ENCODE results near the gene MTA1. TPM values are rescaled to one million over a fixed set of nuclear protein-coding genes. Genes with fewer than 3 reads are reported as not detected.

The MTA1 gene
- total RNA-seq, 1 donor from 2014 or later, result 119 TPM

DNA sequence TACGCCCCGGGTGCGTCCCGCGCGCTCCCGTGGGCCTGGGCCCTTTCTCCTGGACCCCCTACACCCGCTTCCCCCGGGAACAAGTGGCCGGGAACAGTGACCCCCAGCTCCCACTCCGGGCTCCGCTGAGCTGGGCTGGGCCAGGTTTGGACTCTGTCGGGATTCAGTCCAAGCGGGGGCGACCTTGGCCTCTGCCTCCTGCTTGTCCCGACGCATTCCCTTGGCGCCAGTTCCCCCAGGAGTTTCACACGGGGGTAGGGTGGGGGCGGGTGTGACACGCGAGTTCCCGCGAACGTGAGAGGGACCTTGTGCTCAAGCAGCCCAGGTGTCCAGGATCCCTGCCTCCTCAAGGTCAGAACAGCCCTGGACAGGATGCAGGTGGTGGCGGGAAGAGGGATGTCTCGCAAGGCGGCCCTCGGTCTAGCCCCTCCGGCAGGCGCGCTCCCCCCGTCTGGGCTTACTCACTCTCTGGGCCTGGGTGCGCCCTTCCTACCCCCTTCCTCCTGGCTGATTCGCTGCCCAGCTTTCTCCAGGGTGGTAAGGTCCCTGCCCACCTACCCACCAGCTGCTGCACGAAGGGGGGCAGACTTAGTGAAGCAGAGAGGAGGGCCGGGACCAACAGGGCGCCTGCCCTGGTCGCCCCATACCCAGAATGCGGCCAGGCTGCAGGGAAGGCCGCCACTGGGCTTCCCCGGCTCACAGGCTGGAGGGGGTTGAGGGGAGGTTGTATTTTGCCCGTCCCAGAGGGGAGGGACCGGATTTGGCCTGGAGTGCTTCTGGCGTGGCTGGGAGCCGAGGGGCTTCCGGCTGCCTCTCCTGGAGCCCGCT is 55.9 kb downstream of the MTA1 start:
- Mint-ChIP-seq H3K27ac (no peak overlapping the region), H3K4me3 (peak overlapping the region; percentile 72), H3K36me3 (ENCODE audit: low read depth) (no peaks in the 10 kb centered on the region), H3K9me3 (no peaks in the 10 kb centered on the region), H3K4me1 (peaks cover 45% of the 10 kb centered on the region), H3K27me3 (peaks cover 3% of the 10 kb centered on the region)
- intact Hi-C loops (cut with micrococcal nuclease), result loop anchor here (2.0 to 5.0 kb wide), 2 partner anchors 15 to 58 kb away; partner anchors contain the start of genes MTA1 and TEDC1
- CTCF ChIA-PET, result interaction anchor here (1.1 kb wide), 1 partner anchor 14 kb away, joined by 3 read pairs; no protein-coding TSS in a partner anchor
- ATAC-seq (ENCODE audit: low read depth) (no peak), DNase-seq (no peak)
- TF ChIP-seq, protein P1, sequence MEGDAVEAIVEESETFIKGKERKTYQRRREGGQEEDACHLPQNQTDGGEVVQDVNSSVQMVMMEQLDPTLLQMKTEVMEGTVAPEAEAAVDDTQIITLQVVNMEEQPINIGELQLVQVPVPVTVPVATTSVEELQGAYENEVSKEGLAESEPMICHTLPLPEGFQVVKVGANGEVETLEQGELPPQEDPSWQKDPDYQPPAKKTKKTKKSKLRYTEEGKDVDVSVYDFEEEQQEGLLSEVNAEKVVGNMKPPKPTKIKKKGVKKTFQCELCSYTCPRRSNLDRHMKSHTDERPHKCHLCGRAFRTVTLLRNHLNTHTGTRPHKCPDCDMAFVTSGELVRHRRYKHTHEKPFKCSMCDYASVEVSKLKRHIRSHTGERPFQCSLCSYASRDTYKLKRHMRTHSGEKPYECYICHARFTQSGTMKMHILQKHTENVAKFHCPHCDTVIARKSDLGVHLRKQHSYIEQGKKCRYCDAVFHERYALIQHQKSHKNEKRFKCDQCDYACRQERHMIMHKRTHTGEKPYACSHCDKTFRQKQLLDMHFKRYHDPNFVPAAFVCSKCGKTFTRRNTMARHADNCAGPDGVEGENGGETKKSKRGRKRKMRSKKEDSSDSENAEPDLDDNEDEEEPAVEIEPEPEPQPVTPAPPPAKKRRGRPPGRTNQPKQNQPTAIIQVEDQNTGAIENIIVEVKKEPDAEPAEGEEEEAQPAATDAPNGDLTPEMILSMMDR (IDR thresholded peaks at IDR 0.05), result no peak
- POLR2A ChIA-PET, result no interaction called here

DNA sequence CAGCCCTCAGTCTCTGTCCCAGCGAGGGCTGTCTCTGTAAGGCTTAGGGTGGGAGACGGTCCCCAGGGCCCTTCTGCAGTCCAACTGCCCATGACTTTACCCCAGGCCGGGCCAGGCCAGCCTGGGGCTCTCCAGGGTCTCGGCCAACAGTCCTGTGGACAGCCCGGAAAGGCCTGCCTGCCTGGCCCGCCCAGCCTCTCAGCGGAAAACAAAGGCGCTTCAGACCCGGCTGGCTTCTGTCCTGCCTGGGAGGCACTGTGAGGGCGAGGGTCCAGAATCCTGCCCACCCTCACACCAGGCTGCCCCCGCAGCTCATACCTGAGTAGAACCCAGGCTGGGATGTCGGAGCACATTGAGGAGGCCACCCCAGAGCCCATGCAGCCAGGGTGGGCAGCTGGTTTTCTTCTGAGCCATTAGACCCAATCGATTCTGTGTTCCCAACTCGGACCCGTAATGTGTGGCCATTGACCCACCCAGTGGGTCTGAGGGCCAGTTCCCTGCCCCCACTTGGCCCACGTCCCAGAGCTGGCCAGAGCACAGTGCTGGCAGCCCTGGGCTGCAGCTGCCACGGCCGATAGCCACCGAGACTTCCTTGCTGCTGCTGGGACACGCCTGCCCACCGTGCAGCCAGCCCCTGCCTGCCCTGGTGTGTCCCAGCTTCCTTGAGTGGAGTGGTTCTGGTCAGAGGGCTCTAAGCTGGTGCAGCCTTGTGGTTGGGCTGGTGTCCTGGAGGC is 56.6 kb downstream of the MTA1 start:
- no peaks in the 10 kb centered on the region for H3K9me3 Mint-ChIP-seq
- ChIA-PET POLR2A (interaction anchor here (1.1 kb wide), 2 partner anchors 10 to 11 kb away, joined by 4 read pairs; partner anchors contain the start of gene CRIP1), CTCF (interaction anchor here (1.1 kb wide), 1 partner anchor 13 kb away, joined by 3 read pairs; no protein-coding TSS in a partner anchor)
- H3K36me3 Mint-ChIP-seq (ENCODE audit: low read depth), result no peaks in the 10 kb centered on the region
- H3K4me1 Mint-ChIP-seq, result peaks cover 53% of the 10 kb centered on the region
- H3K27ac Mint-ChIP-seq, result no peak overlapping the region
- intact Hi-C loops (cut with micrococcal nuclease), result loop anchor here (2.0 to 5.0 kb wide), 2 partner anchors 15 to 59 kb away; partner anchors contain the start of genes MTA1 and TEDC1
- peak overlapping the region; percentile 72 for H3K4me3 Mint-ChIP-seq
- ATAC-seq (ENCODE audit: low read depth), result no peak
- TF ChIP-seq, protein P1 (IDR thresholded peaks at IDR 0.05), result no peak
- H3K27me3 Mint-ChIP-seq, result peaks cover 3% of the 10 kb centered on the region
- DNase-seq, result no peak

DNA sequence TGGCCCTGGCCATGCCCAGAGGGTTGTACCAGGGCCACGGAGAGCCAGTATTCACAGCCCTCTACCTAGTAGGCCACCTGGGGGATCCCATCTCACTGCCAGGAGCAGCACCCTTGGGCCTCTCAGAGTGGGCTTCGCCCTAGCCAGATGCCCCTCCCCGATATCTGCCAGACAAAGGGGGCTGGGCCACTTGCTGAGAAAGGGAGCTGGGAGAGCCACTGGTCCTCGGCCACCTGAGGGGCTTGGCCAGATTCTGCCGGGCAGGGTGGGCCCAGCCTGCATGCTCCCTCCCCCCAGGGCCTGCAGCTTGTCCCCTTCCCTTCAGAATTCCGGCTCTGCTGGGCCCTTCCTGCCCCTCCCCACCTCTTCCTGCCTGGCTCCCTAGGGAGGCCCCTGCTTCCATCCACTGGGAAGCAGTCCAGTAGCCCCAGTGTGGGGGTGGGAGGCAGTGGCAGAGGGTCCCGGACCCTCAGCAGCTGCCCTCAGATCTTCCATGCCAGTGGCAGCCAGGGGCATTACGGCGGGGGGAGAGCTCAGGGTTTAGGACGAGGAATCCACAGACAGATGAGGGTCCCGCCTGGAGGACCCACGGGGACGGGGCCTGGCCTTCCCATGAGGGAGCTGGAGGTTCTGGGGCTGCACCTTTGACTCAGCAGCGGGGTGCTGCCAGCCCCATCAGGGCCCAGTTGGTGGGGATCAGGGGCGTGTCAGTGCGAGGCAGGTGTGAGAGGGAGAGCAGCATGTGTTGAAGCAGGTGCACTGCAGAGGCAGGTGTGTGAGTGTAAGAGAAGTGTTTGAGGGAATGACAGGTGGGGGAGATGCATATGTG is 57.4 kb downstream of the MTA1 start:
- intact Hi-C loops (cut with micrococcal nuclease), result loop anchor here (2.0 to 5.0 kb wide), 2 partner anchors 14 to 60 kb away; partner anchors contain the start of genes MTA1 and TEDC1
- H3K9me3 Mint-ChIP-seq, result no peaks in the 10 kb centered on the region

DNA sequence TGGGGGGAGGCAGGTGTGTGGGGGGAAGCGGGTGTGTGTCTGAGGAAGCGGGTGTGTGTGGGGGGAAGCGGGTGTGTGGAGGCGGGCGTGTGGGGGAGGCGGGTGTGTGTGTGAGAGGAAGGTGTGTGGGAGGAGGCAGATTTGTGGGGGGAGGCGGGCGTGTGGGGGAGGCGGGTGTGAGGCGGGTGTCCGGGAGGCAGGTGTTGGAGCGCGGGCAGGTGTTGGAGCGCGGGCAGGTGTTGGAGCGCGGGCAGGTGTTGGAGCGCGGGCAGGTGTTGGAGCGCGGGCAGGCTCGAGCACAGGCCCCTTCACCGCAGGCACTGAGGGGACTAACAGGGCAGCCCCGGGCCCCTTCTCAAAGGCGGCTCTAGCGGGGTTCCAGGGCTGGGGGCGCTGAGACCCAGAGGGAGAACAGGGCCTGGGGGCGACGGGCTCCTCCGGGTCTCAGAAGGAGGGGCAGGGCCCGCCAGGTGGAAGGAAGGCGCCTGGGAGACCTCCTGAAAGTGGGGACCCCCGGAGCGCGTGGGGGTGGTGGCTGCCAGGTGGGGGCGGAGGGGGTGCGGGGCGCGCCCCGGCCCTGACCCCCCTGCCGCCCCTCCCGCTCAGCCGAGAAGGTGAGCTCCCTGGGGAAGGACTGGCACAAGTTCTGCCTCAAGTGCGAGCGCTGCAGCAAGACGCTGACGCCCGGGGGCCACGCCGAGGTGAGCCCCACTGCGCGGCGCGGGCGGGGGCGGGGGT is 58.2 kb downstream of the MTA1 start:
- no peaks in the 10 kb centered on the region for H3K9me3 Mint-ChIP-seq
- POLR2A ChIA-PET, result interaction anchor here (0.6 to 1.4 kb wide), 5 partner anchors 10 to 689 kb away, joined by 3 to 4 read pairs (median 4); partner anchors contain the start of gene TEX22
- H3K4me3 Mint-ChIP-seq, result no peak overlapping the region
- TF ChIP-seq, protein P1 (IDR thresholded peaks at IDR 0.05), result no peak
- CTCF ChIA-PET, result interaction anchor here (1.4 kb wide), 1 partner anchor 12 kb away, joined by 8 read pairs; no protein-coding TSS in a partner anchor
- H3K4me1 Mint-ChIP-seq, result peaks cover 62% of the 10 kb centered on the region
- ATAC-seq (ENCODE audit: low read depth) (no peak), DNase-seq (peak; percentile 44)
- H3K36me3 Mint-ChIP-seq (ENCODE audit: low read depth), result no peaks in the 10 kb centered on the region
- intact Hi-C loops (cut with micrococcal nuclease), result loop anchor here (2.0 to 5.0 kb wide), 2 partner anchors 13 to 61 kb away; partner anchors contain the start of genes MTA1 and TEDC1
- H3K27ac Mint-ChIP-seq, result no peak overlapping the region
- H3K27me3 Mint-ChIP-seq, result peaks cover 3% of the 10 kb centered on the region

More for the DNA sequence above, 57.4 kb downstream of the MTA1 start:
- DNase-seq, result no peak
- Mint-ChIP-seq H3K36me3 (ENCODE audit: low read depth) (no peaks in the 10 kb centered on the region), H3K4me1 (peaks cover 57% of the 10 kb centered on the region), H3K4me3 (peak overlapping the region; percentile 13), H3K27ac (no peak overlapping the region), H3K27me3 (peaks cover 3% of the 10 kb centered on the region)
- ChIA-PET POLR2A (interaction anchor here (0.8 to 1.1 kb wide), 3 partner anchors 9 to 10 kb away, joined by 3 to 4 read pairs (median 4); partner anchors contain the start of gene CRIP1), CTCF (interaction anchor here (1.1 kb wide), 1 partner anchor 13 kb away, joined by 3 read pairs; no protein-coding TSS in a partner anchor)
- TF ChIP-seq, protein P1 (IDR thresholded peaks at IDR 0.05), result no peak
- ATAC-seq (ENCODE audit: low read depth), result no peak
